Lower leg skin (tissue), 3 donors: Measurements from ENCODE around the gene D2HGDH.

Source experiments
- CTCF ChIP-seq, 3 donors: fragments of 450-650 bp; IDR thresholded peaks; one replicate each; pipeline ENCODE4 v1.5.1; 2016; ENCODE audit warnings: antibody characterized with exemption in 3 of 3, mild to moderate bottlenecking in 3 of 3, moderate library complexity in 2 of 3
- POLR2A ChIP-seq, 2 donors: fragments of 450-650 bp; IDR thresholded peaks; one replicate each; pipeline ENCODE4 v1.6.1; 2016 to 2017; ENCODE audit warnings: antibody characterized with exemption in 2 of 2, mild to moderate bottlenecking in 1 of 2, moderate library complexity in 1 of 2

- TF ChIP-seq POLR2A (IDR thresholded peaks at IDR 0.05) = no peak
- no peak for TF ChIP-seq CTCF (IDR thresholded peaks at IDR 0.05)
Measured at GRCh38 chr2:241780939-241781569, 46.6 kb downstream of the D2HGDH start.
